GM12878 (cell line): ENCODE data around the gene MPRIP.

Experiments
- CEBPB ChIP-seq, 2 experiments: fragments of 150-350 bp in 1 of 2; IDR thresholded peaks; 2 replicates each; pipeline ENCODE4 v1.6.1; 2012 to 2014; ENCODE audit warnings: low read depth in 2 of 2, low read length in 2 of 2, borderline replicate concordance in 1 of 2, inconsistent platforms in 1 of 2
- EP300 ChIP-seq, 2 experiments: fragments of 150-350 bp in 1 of 2; IDR thresholded peaks; 2 replicates each; pipeline ENCODE4 v1.6.1; 2011 to 2012; ENCODE audit warnings: low read depth in 2 of 2, low read length in 2 of 2, borderline replicate concordance in 1 of 2, improper control_type of control experiment in 1 of 2, inconsistent platforms in 1 of 2; ENCODE audit not compliant: control insufficient read depth in 1 of 2
- FOXK2 ChIP-seq: fragments of 450-650 bp; IDR thresholded peaks from 2 replicates; pipeline ENCODE4 v1.6.1; 2017; ENCODE audit warnings: mild to moderate bottlenecking, moderate library complexity
- HCFC1 ChIP-seq: fragments of 150-350 bp; IDR thresholded peaks from 2 replicates; pipeline ENCODE4 v1.6.1; 2014; ENCODE audit warnings: low read length
- IRF4 ChIP-seq: IDR thresholded peaks from 2 replicates; pipeline ENCODE4 v1.6.1; 2011; ENCODE audit warnings: low read depth, low read length
- POLR2A ChIP-seq: IDR thresholded peaks from 2 replicates; pipeline ENCODE4 v1.6.1; 2011; ENCODE audit warnings: low read depth, mild to moderate bottlenecking, low read length
- POLR2AphosphoS5 ChIP-seq: IDR thresholded peaks from 2 replicates; pipeline ENCODE4 v1.6.1; 2011; ENCODE audit warnings: mild to moderate bottlenecking, low read length, inconsistent platforms
- RCOR1 ChIP-seq: conservative IDR thresholded peaks from 2 replicates; pipeline ENCODE4 v1.6.1; 2012; ENCODE audit warnings: low read depth, low read length, improper control_type of control experiment
- SMC3 ChIP-seq: IDR thresholded peaks from 2 replicates; pipeline ENCODE4 v1.6.1; 2011; ENCODE audit warnings: low read length, improper control_type of control experiment, borderline replicate concordance
- STAT1 ChIP-seq: fragments of 450-650 bp; conservative IDR thresholded peaks from 2 replicates; pipeline ENCODE4 v1.6.1; 2014; ENCODE audit warnings: antibody characterized with exemption, mild to moderate bottlenecking
- TCF7 ChIP-seq: IDR thresholded peaks from 2 replicates; pipeline ENCODE4 v1.6.1; 2014; ENCODE audit warnings: antibody characterized with exemption, borderline replicate concordance
- TF ChIP-seq, protein P1 (sequence below): IDR thresholded peaks from 2 replicates; pipeline ENCODE4 v1.6.1; 2012; ENCODE audit warnings: mild to moderate bottlenecking, low read depth, low read length
- TF ChIP-seq, protein P2 (sequence below), 3 experiments: IDR thresholded peaks in 2 of 3; conservative IDR thresholded peaks in 1 of 3; 2 replicates each; pipeline ENCODE4 v1.5.1; 2011; ENCODE audit warnings: low read depth in 3 of 3, low read length in 3 of 3, mild to moderate bottlenecking in 3 of 3, control low read depth in 2 of 3, moderate library complexity in 2 of 3, inconsistent platforms in 1 of 3, mixed read lengths in 1 of 3; ENCODE audit not compliant: control insufficient read depth in 2 of 3, insufficient read depth in 1 of 3; ENCODE audit errors: extremely low read depth in 1 of 3
- TF ChIP-seq, protein P3 (sequence below): fragments of 450-650 bp; IDR thresholded peaks from 2 replicates; pipeline ENCODE4 v1.6.1; 2016; ENCODE audit warnings: mild to moderate bottlenecking

DNA sequence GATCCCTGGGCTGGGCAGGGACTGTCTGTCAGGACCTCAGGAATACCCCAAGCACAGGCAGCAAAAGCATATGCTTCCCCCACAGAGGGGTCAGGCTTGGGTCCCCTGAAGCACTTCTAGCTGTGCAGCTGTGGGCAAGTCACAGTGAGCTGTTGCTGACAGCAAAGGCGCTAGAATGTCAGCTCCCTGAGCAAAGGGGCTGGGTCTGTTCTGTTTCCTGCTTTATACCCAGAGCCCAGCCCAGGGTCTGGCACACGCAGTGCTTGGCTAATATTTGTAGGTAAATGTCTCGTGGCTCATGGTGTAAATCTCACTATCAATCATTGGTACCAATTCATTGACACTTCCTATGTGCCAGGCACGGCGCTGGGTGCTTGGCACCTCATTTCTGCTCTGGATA is 16.6 kb upstream of the MPRIP start:
- no peak for TF ChIP-seq CEBPB (IDR thresholded peaks at IDR 0.05; ENCODE audit: borderline replicate concordance in 1 of 2, low read depth in 2 of 2, low read length in 2 of 2)
- no peak for TF ChIP-seq STAT1
- TF ChIP-seq, protein P1, sequence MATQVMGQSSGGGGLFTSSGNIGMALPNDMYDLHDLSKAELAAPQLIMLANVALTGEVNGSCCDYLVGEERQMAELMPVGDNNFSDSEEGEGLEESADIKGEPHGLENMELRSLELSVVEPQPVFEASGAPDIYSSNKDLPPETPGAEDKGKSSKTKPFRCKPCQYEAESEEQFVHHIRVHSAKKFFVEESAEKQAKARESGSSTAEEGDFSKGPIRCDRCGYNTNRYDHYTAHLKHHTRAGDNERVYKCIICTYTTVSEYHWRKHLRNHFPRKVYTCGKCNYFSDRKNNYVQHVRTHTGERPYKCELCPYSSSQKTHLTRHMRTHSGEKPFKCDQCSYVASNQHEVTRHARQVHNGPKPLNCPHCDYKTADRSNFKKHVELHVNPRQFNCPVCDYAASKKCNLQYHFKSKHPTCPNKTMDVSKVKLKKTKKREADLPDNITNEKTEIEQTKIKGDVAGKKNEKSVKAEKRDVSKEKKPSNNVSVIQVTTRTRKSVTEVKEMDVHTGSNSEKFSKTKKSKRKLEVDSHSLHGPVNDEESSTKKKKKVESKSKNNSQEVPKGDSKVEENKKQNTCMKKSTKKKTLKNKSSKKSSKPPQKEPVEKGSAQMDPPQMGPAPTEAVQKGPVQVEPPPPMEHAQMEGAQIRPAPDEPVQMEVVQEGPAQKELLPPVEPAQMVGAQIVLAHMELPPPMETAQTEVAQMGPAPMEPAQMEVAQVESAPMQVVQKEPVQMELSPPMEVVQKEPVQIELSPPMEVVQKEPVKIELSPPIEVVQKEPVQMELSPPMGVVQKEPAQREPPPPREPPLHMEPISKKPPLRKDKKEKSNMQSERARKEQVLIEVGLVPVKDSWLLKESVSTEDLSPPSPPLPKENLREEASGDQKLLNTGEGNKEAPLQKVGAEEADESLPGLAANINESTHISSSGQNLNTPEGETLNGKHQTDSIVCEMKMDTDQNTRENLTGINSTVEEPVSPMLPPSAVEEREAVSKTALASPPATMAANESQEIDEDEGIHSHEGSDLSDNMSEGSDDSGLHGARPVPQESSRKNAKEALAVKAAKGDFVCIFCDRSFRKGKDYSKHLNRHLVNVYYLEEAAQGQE, result no peak
- TF ChIP-seq POLR2A, result no peak
- TF ChIP-seq, protein P2, sequence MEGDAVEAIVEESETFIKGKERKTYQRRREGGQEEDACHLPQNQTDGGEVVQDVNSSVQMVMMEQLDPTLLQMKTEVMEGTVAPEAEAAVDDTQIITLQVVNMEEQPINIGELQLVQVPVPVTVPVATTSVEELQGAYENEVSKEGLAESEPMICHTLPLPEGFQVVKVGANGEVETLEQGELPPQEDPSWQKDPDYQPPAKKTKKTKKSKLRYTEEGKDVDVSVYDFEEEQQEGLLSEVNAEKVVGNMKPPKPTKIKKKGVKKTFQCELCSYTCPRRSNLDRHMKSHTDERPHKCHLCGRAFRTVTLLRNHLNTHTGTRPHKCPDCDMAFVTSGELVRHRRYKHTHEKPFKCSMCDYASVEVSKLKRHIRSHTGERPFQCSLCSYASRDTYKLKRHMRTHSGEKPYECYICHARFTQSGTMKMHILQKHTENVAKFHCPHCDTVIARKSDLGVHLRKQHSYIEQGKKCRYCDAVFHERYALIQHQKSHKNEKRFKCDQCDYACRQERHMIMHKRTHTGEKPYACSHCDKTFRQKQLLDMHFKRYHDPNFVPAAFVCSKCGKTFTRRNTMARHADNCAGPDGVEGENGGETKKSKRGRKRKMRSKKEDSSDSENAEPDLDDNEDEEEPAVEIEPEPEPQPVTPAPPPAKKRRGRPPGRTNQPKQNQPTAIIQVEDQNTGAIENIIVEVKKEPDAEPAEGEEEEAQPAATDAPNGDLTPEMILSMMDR (IDR thresholded peaks at IDR 0.05 in 2 of 3, conservative IDR thresholded peaks at IDR 0.05 in 1 of 3; ENCODE audit: control insufficient read depth in 2 of 3, extremely low read depth in 1 of 3, insufficient read depth in 1 of 3, low read depth in 3 of 3, low read length in 3 of 3), result no peak
- TF ChIP-seq SMC3, result no peak
- TF ChIP-seq TCF7, result no peak
- no peak for TF ChIP-seq HCFC1
- no peak for TF ChIP-seq EP300 (IDR thresholded peaks at IDR 0.05; ENCODE audit: borderline replicate concordance in 1 of 2, control insufficient read depth in 1 of 2, low read depth in 2 of 2, low read length in 2 of 2)
- no peak for TF ChIP-seq POLR2AphosphoS5
- no peak for TF ChIP-seq IRF4
- TF ChIP-seq, protein P3, sequence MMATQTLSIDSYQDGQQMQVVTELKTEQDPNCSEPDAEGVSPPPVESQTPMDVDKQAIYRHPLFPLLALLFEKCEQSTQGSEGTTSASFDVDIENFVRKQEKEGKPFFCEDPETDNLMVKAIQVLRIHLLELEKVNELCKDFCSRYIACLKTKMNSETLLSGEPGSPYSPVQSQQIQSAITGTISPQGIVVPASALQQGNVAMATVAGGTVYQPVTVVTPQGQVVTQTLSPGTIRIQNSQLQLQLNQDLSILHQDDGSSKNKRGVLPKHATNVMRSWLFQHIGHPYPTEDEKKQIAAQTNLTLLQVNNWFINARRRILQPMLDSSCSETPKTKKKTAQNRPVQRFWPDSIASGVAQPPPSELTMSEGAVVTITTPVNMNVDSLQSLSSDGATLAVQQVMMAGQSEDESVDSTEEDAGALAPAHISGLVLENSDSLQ, result no peak
- TF ChIP-seq FOXK2, result no peak
- TF ChIP-seq RCOR1, result no peak
